PC-9 (cell line): ENCODE measurements around the gene ZNF865. TPM values are rescaled to one million over a fixed set of nuclear protein-coding genes. Genes with fewer than 3 reads are reported as not detected.
A peak's percentile ranks its signal among the peaks of the same experiment; 100 is the strongest.

Source experiments
- BruUV-seq: library from RNA; stranded (reverse); fragments of 400-500 nt; replicated peaks from 2 replicates; lab custom pipeline; 2021; lab: Mats Ljungman, UMichigan
- CTCF ChIA-PET: fragments of 300-600 bp; sonication (Branson Sonifier 250); formaldehyde crosslinking; loops from one replicate; lab custom pipeline; 2022; ENCODE audit warnings: antibody characterized with exemption; lab: Charles Lee
- POLR2A ChIA-PET: fragments of 300-600 bp; sonication (Branson Sonifier 250); formaldehyde crosslinking; loops from one replicate; lab custom pipeline; 2022; ENCODE audit warnings: antibody characterized with exemption; ENCODE audit not compliant: unreplicated experiment; lab: Charles Lee
- DNase-seq, 2 experiments: peaks; one replicate each; pipeline versions ENCODE4 v3.0.0 to v3.0.0-alpha.2; 2015 to 2022; ENCODE audit warnings: mixed read lengths in 1 of 2
- H2AFZ ChIP-seq: fragments of 200-600 bp; sonication (generic); 2 replicates; pipeline ENCODE4 v1.8.1; 2017; ENCODE audit warnings: antibody characterized with exemption
- H3F3A ChIP-seq: fragments of 200-600 bp; sonication (generic); 2 replicates; pipeline ENCODE4 v1.8.1; 2017; ENCODE audit warnings: antibody characterized with exemption, mild to moderate bottlenecking, low read depth; ENCODE audit not compliant: insufficient read depth
- H3K27ac ChIP-seq: fragments of 200-600 bp; sonication (generic); 2 replicates; pipeline ENCODE4 v1.6.1; 2016; ENCODE audit warnings: mixed run types
- H3K27me3 ChIP-seq: fragments of 200-600 bp; sonication (generic); 2 replicates; pipeline ENCODE4 v1.6.1; 2016; ENCODE audit warnings: low read depth, mixed run types; ENCODE audit not compliant: insufficient read depth
- H3K36me3 ChIP-seq: fragments of 200-600 bp; sonication (generic); 2 replicates; pipeline ENCODE4 v1.6.1; 2016; ENCODE audit warnings: low read depth, mixed run types
- H3K4me1 ChIP-seq: fragments of 200-600 bp; sonication (generic); replicated peaks from 2 replicates; pipeline ENCODE4 v1.6.1; 2016; ENCODE audit warnings: mixed run types; ENCODE audit not compliant: insufficient read depth
- H3K4me2 ChIP-seq: fragments of 200-600 bp; sonication (generic); 2 replicates; pipeline ENCODE4 v1.6.1; 2017; ENCODE audit warnings: mixed run types
- H3K4me3 ChIP-seq: fragments of 200-600 bp; sonication (generic); 2 replicates; pipeline ENCODE4 v1.6.1; 2016; ENCODE audit warnings: mixed run types
- H3K79me2 ChIP-seq: fragments of 200-600 bp; sonication (generic); 2 replicates; pipeline ENCODE4 v1.6.1; 2017; ENCODE audit warnings: low read depth, mixed run types
- H3K9me2 ChIP-seq: fragments of 200-600 bp; sonication (generic); 2 replicates; pipeline ENCODE4 v1.8.1; 2017; ENCODE audit warnings: mild to moderate bottlenecking; ENCODE audit not compliant: insufficient read depth
- H3K9me3 ChIP-seq: fragments of 200-600 bp; sonication (generic); 2 replicates; pipeline ENCODE4 v1.8.1; 2016; ENCODE audit warnings: low read depth; ENCODE audit not compliant: insufficient read depth
- H4K20me1 ChIP-seq: fragments of 200-600 bp; sonication (generic); 2 replicates; pipeline ENCODE4 v1.8.1; 2017; ENCODE audit not compliant: insufficient read depth
- CTCF ChIP-seq: fragments of 200-600 bp; sonication (generic); conservative IDR thresholded peaks from 2 replicates; pipeline ENCODE4 v1.6.1; 2017; ENCODE audit warnings: mixed run types, antibody characterized with exemption, mild to moderate bottlenecking, moderate library complexity
- EZH2 ChIP-seq: fragments of 200-600 bp; sonication (generic); IDR thresholded peaks from 2 replicates; pipeline ENCODE4 v1.8.0; 2017; ENCODE audit warnings: antibody characterized with exemption, low read depth
- intact Hi-C: fragments of 100-400 bp; cut with micrococcal nuclease; formaldehyde crosslinking; loops from one replicate; pipeline ENCODE4 v1.10.0; 2022; ENCODE audit not compliant: unreplicated experiment
- total RNA-seq: library from RNA; stranded (reverse); gene quantifications from 2 replicates; pipeline ENCODE4 v1.2.3, GENCODE V29; 2021

Gene ZNF865
- total RNA-seq, 1 experiment from 2014 or later: 26.8 TPM

GRCh38 chr19:55644191-55644833 lies 38.9 kb downstream of the ZNF865 start:
- ChIA-PET POLR2A (no interaction called here), CTCF (no interaction called here)
- Histone ChIP-seq H3K4me3 (peak overlapping the region; percentile 66), H3F3A (peaks cover 47% of the 10 kb centered on the region; the same call in 1 of the 2 replicates), H3K36me3 (peaks cover 6% of the 10 kb centered on the region), H3K9me3 (no peaks in the 10 kb centered on the region), H3K4me2 (peak overlapping the region; percentile 90), H3K27me3 (no peaks in the 10 kb centered on the region), H2AFZ (peak overlapping the region; percentile 59; the same call in 1 of the 2 replicates), H3K4me1 (peaks cover 8% of the 10 kb centered on the region), H3K79me2 (peaks cover 50% of the 10 kb centered on the region), H3K9me2 (no peaks in the 10 kb centered on the region), H4K20me1 (peaks cover 10% of the 10 kb centered on the region), H3K27ac (peak overlapping the region; percentile 44)
- no peak for DNase-seq
- intact Hi-C loops: no loop called here
- TF ChIP-seq EZH2: no peak
- no peak for TF ChIP-seq CTCF
- BruUV-seq: no TSS peak

GRCh38 chr19:55644842-55645511 lies 39.5 kb downstream of the ZNF865 start:
- BruUV-seq: TSS peak; percentile 41
- intact Hi-C loops: no loop called here
- Histone ChIP-seq H3K27me3 (no peaks in the 10 kb centered on the region), H3K36me3 (peaks cover 6% of the 10 kb centered on the region), H3K79me2 (peaks cover 50% of the 10 kb centered on the region), H2AFZ (no peak overlapping the region), H3F3A (peaks cover 40% of the 10 kb centered on the region; the same call in 1 of the 2 replicates), H3K9me2 (no peaks in the 10 kb centered on the region), H4K20me1 (peaks cover 8% of the 10 kb centered on the region; the same call in 1 of the 2 replicates), H3K4me2 (peak overlapping the region; percentile 90), H3K27ac (no peak overlapping the region), H3K9me3 (no peaks in the 10 kb centered on the region), H3K4me3 (peak overlapping the region; percentile 66; the same call in 1 of the 2 replicates), H3K4me1 (peaks cover 8% of the 10 kb centered on the region)
- ChIA-PET CTCF (no interaction called here), POLR2A (interaction anchor here (0.6 kb wide), 1 partner anchor 98 kb away, joined by 4 read pairs; no protein-coding TSS in a partner anchor)
- no peak for DNase-seq
- TF ChIP-seq EZH2 (no peak), CTCF (no peak)

- H3K36me3 ChIP-seq: peaks cover 6% of the 10 kb centered on the region
- TF ChIP-seq EZH2: no peak
- no peak for TF ChIP-seq CTCF
- H3K27ac ChIP-seq: no peak overlapping the region
- ChIA-PET POLR2A (interaction anchor here (0.6 kb wide), 1 partner anchor 99 kb away, joined by 4 read pairs; no protein-coding TSS in a partner anchor), CTCF (no interaction called here)
- H3K79me2 ChIP-seq: peaks cover 50% of the 10 kb centered on the region
- no peak overlapping the region for H3K4me3 ChIP-seq
- H3K9me2 ChIP-seq: no peaks in the 10 kb centered on the region
- intact Hi-C loops: no loop called here
- no TSS peak for BruUV-seq
- no peak overlapping the region for H2AFZ ChIP-seq
- H3K27me3 ChIP-seq: no peaks in the 10 kb centered on the region
- H3K4me1 ChIP-seq: peaks cover 8% of the 10 kb centered on the region
- peak overlapping the region; percentile 90; the same call in 1 of the 2 replicates for H3K4me2 ChIP-seq
- no peaks in the 10 kb centered on the region for H3K9me3 ChIP-seq
- no peak for DNase-seq
- H4K20me1 ChIP-seq: peaks cover 8% of the 10 kb centered on the region; the same call in 1 of the 2 replicates
- peaks cover 37% of the 10 kb centered on the region; the same call in 1 of the 2 replicates for H3F3A ChIP-seq
Measured at GRCh38 chr19:55645512-55645881, 40.0 kb downstream of the ZNF865 start.
